Measurements from ENCODE around the gene DEPDC5.

DEPDC5 gene

DNA sequence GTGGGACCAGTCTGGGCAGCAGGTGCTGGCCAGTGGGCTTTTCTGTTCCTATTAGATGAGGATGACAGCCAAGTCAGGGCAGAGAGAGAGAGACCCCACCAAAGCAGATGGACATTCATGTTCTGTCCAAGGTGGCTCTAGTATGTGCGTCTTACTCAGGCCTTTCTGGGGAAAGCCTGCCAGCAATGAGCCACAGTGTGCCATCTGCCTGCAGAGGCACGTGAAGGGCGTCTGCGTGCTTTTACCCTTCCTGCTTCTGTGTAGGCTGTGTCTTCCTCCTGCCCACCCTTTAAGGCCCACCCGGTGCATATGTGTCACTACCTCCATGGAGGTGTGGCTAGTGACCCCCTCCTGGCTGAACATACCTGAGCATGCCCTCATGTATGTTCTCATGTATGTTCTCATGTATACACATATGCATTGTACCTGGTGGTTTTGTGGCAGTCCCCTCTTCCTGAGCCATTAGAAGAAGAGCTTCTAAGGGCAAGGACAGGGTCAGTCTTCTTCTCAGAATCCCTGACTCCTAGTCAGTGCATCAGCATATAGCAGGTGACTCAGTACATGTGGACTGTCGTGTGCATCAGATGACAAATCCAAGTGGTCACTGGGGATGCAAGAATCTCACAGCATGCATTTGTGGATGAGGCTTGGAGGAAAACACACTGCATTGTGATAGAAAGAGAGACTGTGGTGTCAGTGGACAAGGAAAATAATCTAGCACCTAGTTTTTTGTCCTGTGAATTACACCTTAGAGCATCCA is 100.1 kb downstream of the DEPDC5 start:
- no peak overlapping the region for H3K4me2 ChIP-seq (ENCODE audit: low read length)
- H4K20me1 ChIP-seq (ENCODE audit: control insufficient read depth, insufficient read depth, low read depth, low read length): no peaks in the 10 kb centered on the region
- H3K27me3 ChIP-seq (ENCODE audit: control insufficient read depth, low read length): no peaks in the 10 kb centered on the region
- H3F3A ChIP-seq (ENCODE audit: control insufficient read depth, insufficient read depth): no peaks in the 10 kb centered on the region
- no peak overlapping the region for H3K27ac ChIP-seq (ENCODE audit: low read depth, low read length)
- H3K36me3 ChIP-seq (ENCODE audit: control insufficient read depth, low read length): peaks cover 51% of the 10 kb centered on the region
- H3K9me2 ChIP-seq (replicated peaks; ENCODE audit: control insufficient read depth, low read length): no peaks in the 10 kb centered on the region
- no peaks in the 10 kb centered on the region for H3K9me3 ChIP-seq (ENCODE audit: control insufficient read depth, insufficient read depth, low read length)
- no peak for TF ChIP-seq EZH2phosphoT487 (IDR thresholded peaks at IDR 0.05; ENCODE audit: borderline replicate concordance, low read length)
- TF ChIP-seq, protein P1, sequence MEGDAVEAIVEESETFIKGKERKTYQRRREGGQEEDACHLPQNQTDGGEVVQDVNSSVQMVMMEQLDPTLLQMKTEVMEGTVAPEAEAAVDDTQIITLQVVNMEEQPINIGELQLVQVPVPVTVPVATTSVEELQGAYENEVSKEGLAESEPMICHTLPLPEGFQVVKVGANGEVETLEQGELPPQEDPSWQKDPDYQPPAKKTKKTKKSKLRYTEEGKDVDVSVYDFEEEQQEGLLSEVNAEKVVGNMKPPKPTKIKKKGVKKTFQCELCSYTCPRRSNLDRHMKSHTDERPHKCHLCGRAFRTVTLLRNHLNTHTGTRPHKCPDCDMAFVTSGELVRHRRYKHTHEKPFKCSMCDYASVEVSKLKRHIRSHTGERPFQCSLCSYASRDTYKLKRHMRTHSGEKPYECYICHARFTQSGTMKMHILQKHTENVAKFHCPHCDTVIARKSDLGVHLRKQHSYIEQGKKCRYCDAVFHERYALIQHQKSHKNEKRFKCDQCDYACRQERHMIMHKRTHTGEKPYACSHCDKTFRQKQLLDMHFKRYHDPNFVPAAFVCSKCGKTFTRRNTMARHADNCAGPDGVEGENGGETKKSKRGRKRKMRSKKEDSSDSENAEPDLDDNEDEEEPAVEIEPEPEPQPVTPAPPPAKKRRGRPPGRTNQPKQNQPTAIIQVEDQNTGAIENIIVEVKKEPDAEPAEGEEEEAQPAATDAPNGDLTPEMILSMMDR (IDR thresholded peaks at IDR 0.05; ENCODE audit: low read depth, low read length, poor library complexity, severe bottlenecking): no peak
- no peak overlapping the region for H3K4me3 ChIP-seq (ENCODE audit: low read length)
- no peaks in the 10 kb centered on the region for H3K4me1 ChIP-seq (ENCODE audit: control insufficient read depth, low read length)
- no peaks in the 10 kb centered on the region for H3K79me2 ChIP-seq (ENCODE audit: control insufficient read depth, low read length)

DNA sequence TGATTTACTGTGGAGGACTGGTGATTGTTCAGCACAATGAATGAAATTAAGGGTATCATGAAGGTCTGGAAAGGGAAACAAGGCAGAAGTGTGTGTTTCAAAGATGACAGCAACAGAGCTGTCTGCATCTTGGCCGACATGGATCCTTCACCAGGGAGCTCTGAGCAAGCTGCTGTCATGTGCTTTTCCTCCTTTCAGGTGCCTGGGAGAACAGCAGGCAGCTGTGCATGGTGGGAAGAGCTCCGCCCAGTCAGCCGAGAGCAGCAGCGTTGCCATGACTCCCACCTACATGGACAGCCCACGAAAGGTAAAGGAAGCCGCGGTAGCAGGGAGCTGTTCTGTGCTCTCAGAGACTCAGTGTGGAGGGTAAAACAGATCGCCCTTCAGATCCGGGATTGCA is 103.4 kb downstream of the DEPDC5 start:
- Histone ChIP-seq H3K9me3 (ENCODE audit: control insufficient read depth, insufficient read depth, low read length) (no peaks in the 10 kb centered on the region), H3K36me3 (ENCODE audit: control insufficient read depth, low read length) (peaks cover 43% of the 10 kb centered on the region), H3K4me2 (ENCODE audit: low read length) (no peak overlapping the region), H3K4me3 (ENCODE audit: low read length) (no peak overlapping the region), H3K79me2 (ENCODE audit: control insufficient read depth, low read length) (no peaks in the 10 kb centered on the region), H3K27me3 (ENCODE audit: control insufficient read depth, low read length) (no peaks in the 10 kb centered on the region), H3F3A (ENCODE audit: control insufficient read depth, insufficient read depth) (no peaks in the 10 kb centered on the region), H4K20me1 (ENCODE audit: control insufficient read depth, insufficient read depth, low read depth, low read length) (no peaks in the 10 kb centered on the region), H3K4me1 (ENCODE audit: control insufficient read depth, low read length) (no peaks in the 10 kb centered on the region), H3K27ac (ENCODE audit: low read depth, low read length) (no peak overlapping the region), H3K9me2 (replicated peaks; ENCODE audit: control insufficient read depth, low read length) (no peaks in the 10 kb centered on the region)
- TF ChIP-seq EZH2phosphoT487 (IDR thresholded peaks at IDR 0.05; ENCODE audit: borderline replicate concordance, low read length): no peak
- TF ChIP-seq, protein P1 (IDR thresholded peaks at IDR 0.05; ENCODE audit: low read depth, low read length, poor library complexity, severe bottlenecking): no peak

DNA sequence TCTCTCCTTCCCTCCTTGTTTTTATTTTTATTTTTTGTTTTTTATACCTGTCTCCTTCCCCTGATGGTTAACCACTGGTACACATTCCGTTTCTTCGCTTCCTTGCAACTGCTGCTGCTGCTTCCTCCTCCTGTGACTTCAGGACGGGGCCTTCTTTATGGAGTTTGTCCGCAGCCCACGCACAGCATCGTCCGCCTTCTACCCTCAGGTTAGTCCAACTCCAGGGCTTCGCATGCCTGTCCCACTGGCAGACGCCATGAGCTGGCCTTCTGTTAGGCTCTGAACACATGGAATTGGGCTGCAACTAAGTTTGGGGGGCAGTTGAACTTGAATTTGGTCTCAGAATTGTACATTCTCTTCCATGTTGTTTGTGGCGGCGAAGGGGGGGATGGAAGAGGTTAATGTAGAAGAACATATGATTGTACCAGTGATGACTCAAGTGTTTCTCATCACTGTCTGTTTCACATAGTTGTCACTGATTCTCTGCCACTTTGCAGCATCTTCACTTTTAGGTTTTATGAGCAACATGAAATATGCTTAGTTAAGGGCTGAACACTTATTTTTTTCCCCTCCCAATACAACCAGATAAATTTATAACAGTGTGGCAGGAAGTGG is 107.5 kb downstream of the DEPDC5 start:
- Histone ChIP-seq H3K9me3 (ENCODE audit: control insufficient read depth, insufficient read depth, low read length) (no peaks in the 10 kb centered on the region), H3K4me2 (ENCODE audit: low read length) (no peak overlapping the region), H3K4me1 (ENCODE audit: control insufficient read depth, low read length) (no peaks in the 10 kb centered on the region), H3K79me2 (ENCODE audit: control insufficient read depth, low read length) (no peaks in the 10 kb centered on the region), H3K27me3 (ENCODE audit: control insufficient read depth, low read length) (no peaks in the 10 kb centered on the region), H3K36me3 (ENCODE audit: control insufficient read depth, low read length) (peaks cover 25% of the 10 kb centered on the region), H3K27ac (ENCODE audit: low read depth, low read length) (no peak overlapping the region), H4K20me1 (ENCODE audit: control insufficient read depth, insufficient read depth, low read depth, low read length) (no peaks in the 10 kb centered on the region), H3K4me3 (ENCODE audit: low read length) (no peak overlapping the region), H3K9me2 (replicated peaks; ENCODE audit: control insufficient read depth, low read length) (no peaks in the 10 kb centered on the region), H3F3A (ENCODE audit: control insufficient read depth, insufficient read depth) (no peaks in the 10 kb centered on the region)
- TF ChIP-seq EZH2phosphoT487 (IDR thresholded peaks at IDR 0.05; ENCODE audit: borderline replicate concordance, low read length): no peak
- TF ChIP-seq, protein P1 (IDR thresholded peaks at IDR 0.05; ENCODE audit: low read depth, low read length, poor library complexity, severe bottlenecking): no peak
